ENCODE data around the gene P2RX4. TPM values are rescaled to one million over a fixed set of nuclear protein-coding genes. Genes with fewer than 3 reads are reported as not detected.
A peak's percentile ranks its signal among the peaks of the same experiment; 100 is the strongest.
"Not testable (repeated sequence)": the region's sequence is repeated elsewhere in the genome, so short reads cannot be mapped to it uniquely, and the experiment has no call there.

The P2RX4 gene
- polyA plus RNA-seq, 1 donor from 2014 or later, result 27.5 TPM

DNA sequence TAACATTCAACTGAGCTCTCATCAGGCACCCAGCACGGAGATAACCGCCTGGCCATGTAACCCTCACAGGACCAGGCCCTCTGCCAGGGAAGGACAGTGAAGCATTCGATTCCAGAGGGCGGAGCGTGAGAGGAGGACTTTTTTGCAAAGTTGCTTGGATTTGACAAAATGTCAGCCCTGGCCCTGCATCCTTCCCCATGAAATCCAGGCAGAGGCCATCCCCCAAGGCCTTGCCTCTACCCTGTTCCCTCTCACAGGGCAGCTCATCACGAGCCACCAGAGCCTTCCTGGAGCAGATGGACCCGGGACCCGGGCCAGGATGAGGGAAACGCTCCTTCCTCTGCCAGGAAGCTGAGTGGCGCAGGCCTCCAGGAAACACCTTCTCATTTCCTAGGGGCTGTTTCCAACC, 69.6 kb downstream of the P2RX4 start:
- Mint-ChIP-seq H3K36me3 (peaks cover 7% of the 10 kb centered on the region), H3K27me3 (no peaks in the 10 kb centered on the region), H3K4me3 (no peak overlapping the region), H3K27ac (no peak overlapping the region), H3K9me3 (no peaks in the 10 kb centered on the region), H3K4me1 (peaks cover 6 to 9% (median 8%) of the 10 kb centered on the region in 3 donors)

DNA sequence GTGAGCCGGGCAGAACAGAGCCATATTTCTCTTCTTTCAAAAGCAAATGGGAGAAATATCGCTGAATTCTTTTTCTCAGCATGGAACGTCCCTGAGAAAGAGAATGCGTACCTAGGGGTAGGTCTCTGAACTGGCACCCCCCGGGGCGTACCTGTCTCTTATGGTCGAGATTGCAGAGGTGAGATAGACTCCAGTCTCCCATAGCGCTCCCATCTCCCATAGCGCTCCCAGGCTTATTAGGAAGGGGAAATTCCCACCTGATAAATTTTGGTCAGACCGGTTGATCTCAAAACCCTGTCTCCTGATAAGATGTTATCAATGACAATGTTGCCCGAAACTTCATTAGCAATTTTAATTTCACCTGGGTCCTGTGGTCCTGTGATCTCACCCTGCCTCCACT, 70.6 kb downstream of the P2RX4 start:
- H3K4me3 Mint-ChIP-seq, H3K4me1 Mint-ChIP-seq: not testable (repeated sequence)

DNA sequence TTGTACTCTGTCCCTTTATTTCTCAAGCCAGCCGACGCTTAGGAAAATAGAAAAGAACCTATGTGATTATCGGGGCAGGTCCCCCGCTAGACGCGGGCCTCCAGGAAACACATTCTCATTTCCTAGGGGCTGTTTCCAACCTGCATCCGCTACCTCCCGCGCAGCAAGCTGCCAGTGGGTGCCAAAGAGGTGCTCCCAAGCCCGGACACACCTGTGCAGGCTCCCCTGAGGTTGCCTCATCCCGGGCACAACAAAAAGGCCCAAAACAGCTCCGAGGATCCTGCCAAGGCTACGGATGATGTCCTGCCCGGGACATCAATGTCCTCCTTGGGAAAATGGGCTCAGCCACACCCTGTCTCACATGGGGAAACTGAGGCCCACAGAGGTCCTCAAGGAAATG, 71.2 kb downstream of the P2RX4 start:
- H3K4me3 Mint-ChIP-seq, H3K27me3 Mint-ChIP-seq, H3K36me3 Mint-ChIP-seq, H3K4me1 Mint-ChIP-seq, H3K9me3 Mint-ChIP-seq: not testable (repeated sequence)
- H3K27ac Mint-ChIP-seq, result peak overlapping the region in 1 of 3 donors; percentile 35

More for the DNA sequence above, 70.6 kb downstream of the P2RX4 start:
- H3K27me3 Mint-ChIP-seq, H3K36me3 Mint-ChIP-seq, H3K9me3 Mint-ChIP-seq: not testable (repeated sequence)
- H3K27ac Mint-ChIP-seq, result peak overlapping the region in 1 of 3 donors; percentile 35

DNA sequence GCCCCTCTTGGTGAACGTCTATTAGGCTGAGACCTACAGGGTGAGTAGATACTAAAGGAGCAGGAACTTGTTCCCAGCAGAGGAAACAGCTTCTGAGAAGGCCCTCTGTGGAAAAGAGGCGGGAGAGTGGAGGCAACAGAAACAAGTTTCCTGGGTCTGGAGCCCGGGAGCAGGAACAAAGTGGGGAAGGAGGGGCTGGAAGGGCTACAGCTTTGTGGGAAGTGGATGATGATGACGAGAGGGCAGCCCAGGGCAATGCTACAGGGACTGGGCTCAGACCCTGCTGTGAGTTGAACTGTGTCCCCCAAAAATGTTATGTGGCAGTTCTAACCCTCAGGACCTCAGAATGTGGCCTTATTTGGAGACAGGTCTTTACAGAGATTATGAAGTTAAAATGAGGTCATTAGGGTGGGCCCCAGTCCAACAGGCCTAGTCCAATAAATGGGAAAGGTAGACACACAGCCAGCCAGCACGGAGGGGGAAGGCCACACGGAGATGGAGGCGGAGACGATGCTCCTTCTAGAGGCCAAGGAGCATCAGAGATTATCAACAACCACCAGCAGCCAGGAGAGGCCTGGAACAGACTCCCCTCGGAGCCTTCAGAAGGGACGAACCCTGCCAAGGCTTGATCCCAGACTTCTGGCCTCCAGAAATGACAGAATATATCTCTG, 72.3 kb downstream of the P2RX4 start:
- H3K9me3 Mint-ChIP-seq, result no peaks in the 10 kb centered on the region
- H3K36me3 Mint-ChIP-seq, result peaks cover 7% of the 10 kb centered on the region
- H3K4me1 Mint-ChIP-seq, result peaks cover 2 to 5% (median 4%) of the 10 kb centered on the region in 3 donors
- H3K4me3 Mint-ChIP-seq, result no peak overlapping the region
- H3K27ac Mint-ChIP-seq, result no peak overlapping the region
- H3K27me3 Mint-ChIP-seq, result no peaks in the 10 kb centered on the region

DNA sequence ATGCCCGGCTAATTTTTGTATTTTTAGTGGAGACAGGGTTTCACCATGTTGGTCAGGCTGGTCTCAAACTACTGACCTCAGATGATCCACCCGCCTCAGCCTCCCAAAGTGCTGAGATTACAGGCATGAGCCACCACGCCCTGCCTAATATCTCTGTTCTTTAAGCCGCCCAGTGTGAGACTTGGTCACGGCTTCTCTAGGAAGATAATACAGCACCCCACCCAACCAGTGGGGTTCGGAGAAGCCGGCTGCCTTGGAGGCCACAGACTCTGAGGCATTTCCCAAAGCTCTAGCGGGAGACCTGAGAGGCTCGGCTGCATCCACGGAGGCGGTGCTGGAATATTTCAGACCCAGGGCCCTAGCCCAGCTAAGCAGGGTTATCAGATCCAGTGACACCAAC, 73.0 kb downstream of the P2RX4 start:
- H3K27ac Mint-ChIP-seq, H3K4me1 Mint-ChIP-seq: not testable (repeated sequence)

DNA sequence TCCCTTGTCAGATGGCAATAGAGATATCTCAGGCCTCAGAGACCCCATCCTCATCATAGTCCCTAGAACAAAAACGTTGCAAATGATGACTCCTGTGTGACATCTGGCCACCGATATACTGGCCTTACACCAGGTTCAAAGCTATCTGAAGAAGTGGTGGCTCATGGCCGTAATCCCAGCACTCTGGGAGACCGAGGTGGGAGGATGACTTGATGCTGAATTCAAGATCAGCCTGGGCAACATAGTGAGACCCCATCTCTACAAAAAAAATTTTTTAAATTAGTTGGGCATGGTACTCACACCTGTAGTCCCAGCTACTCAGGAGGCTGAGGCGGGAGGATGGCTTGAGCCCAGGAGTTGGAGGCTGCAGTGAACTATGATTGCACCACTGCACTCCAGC, 73.5 kb downstream of the P2RX4 start:
- Mint-ChIP-seq H3K27ac (no peak overlapping the region), H3K4me1 (peaks cover 5 to 6% (median 5%) of the 10 kb centered on the region in 3 donors), H3K4me3 (no peak overlapping the region)

More for the DNA sequence above, 73.0 kb downstream of the P2RX4 start:
- H3K4me3 Mint-ChIP-seq, H3K36me3 Mint-ChIP-seq, H3K9me3 Mint-ChIP-seq, H3K27me3 Mint-ChIP-seq: not testable (repeated sequence)

More for the DNA sequence above, 73.5 kb downstream of the P2RX4 start:
- H3K36me3 Mint-ChIP-seq, result peaks cover 6% of the 10 kb centered on the region
- no peaks in the 10 kb centered on the region for H3K27me3 Mint-ChIP-seq
- no peaks in the 10 kb centered on the region for H3K9me3 Mint-ChIP-seq

Other genes with a start within 250 kb of the P2RX4 start
- gene HNF1A, start 231.6 kb upstream of the P2RX4 start, polyA plus RNA-seq, result not detected
- 23.3 TPM for gene C12orf43, start 193.6 kb upstream of the P2RX4 start, polyA plus RNA-seq
- 0.78 TPM for gene OASL, start 170.9 kb upstream of the P2RX4 start, polyA plus RNA-seq
- gene P2RX7, start 77.3 kb upstream of the P2RX4 start, polyA plus RNA-seq, result 3.8 TPM
- 17.0 TPM for gene CAMKK2, start 86.6 kb downstream of the P2RX4 start, polyA plus RNA-seq
- gene ANAPC5, start 142.3 kb downstream of the P2RX4 start, polyA plus RNA-seq, result 130 TPM
- 46.4 TPM for gene RNF34, start 190.0 kb downstream of the P2RX4 start, polyA plus RNA-seq

All from IgD-negative memory B cell (primary cell).